ENCODE data around the gene TECRL. TPM values are rescaled to one million over a fixed set of nuclear protein-coding genes. Genes with fewer than 3 reads are reported as not detected.

The TECRL gene
- total and polyA plus RNA-seq, 10 donors, result 0.06 TPM; not detected in 9

- TF ChIP-seq POLR2A (IDR thresholded peaks at IDR 0.05) (no peak), CTCF (IDR thresholded peaks at IDR 0.05 in 8 of 11, conservative IDR thresholded peaks at IDR 0.05 in 3 of 11) (no peak), POLR2AphosphoS5 (IDR thresholded peaks at IDR 0.05) (no peak)
- H3K4me3 ChIP-seq, result no peak overlapping the region
- no peaks in the 10 kb centered on the region for H3K36me3 ChIP-seq
- WGBS, 5 donors, result 31 to 47% (median 44%) methylated on average over 1 of the region's 1 CpG
- no peak for DNase-seq
- H3K27ac ChIP-seq, result no peak overlapping the region
- intact Hi-C loops (cut with DNase I; ENCODE audit: low total_unique reads), result no loop called here
- no peaks in the 10 kb centered on the region for H3K4me1 ChIP-seq
- H3K9me3 ChIP-seq, result peaks cover 0 to 41% (median 23%) of the 10 kb centered on the region in 8 donors
- no peaks in the 10 kb centered on the region for H3K27me3 ChIP-seq (replicated peaks in 1 of 7)
These were observed 103.5 kb downstream of the TECRL start for GRCh38 chr4:64305565-64306254.

GRCh38 chr4:64272432-64272831, 136.8 kb downstream of the TECRL start:
- intact Hi-C loops (cut with DNase I; ENCODE audit: low total_unique reads), result no loop called here
- Histone ChIP-seq H3K4me1 (no peaks in the 10 kb centered on the region), H3K9me3 (peaks cover 0 to 15% (median 0%) of the 10 kb centered on the region in 8 donors), H3K27me3 (replicated peaks in 1 of 7) (no peaks in the 10 kb centered on the region), H3K27ac (no peak overlapping the region), H3K4me3 (no peak overlapping the region), H3K36me3 (no peaks in the 10 kb centered on the region)
- TF ChIP-seq CTCF (IDR thresholded peaks at IDR 0.05 in 8 of 11, conservative IDR thresholded peaks at IDR 0.05 in 3 of 11) (no peak), POLR2A (IDR thresholded peaks at IDR 0.05) (no peak), POLR2AphosphoS5 (IDR thresholded peaks at IDR 0.05) (no peak)
- DNase-seq, result peak; percentile 62
- WGBS, 5 donors, result 87 to 94% (median 91%) methylated on average over 14 of the region's 14 CpGs

- DNase-seq, result no peak
- H3K4me3 ChIP-seq, result no peak overlapping the region
- no peaks in the 10 kb centered on the region for H3K27me3 ChIP-seq (replicated peaks in 1 of 7)
- H3K9me3 ChIP-seq, result peaks cover 0 to 15% (median 2%) of the 10 kb centered on the region in 8 donors
- no peak overlapping the region for H3K27ac ChIP-seq
- 74 to 88% (median 79%) methylated on average over 9 of the region's 9 CpGs for WGBS, 5 donors
- no peaks in the 10 kb centered on the region for H3K36me3 ChIP-seq
- intact Hi-C loops (cut with DNase I; ENCODE audit: low total_unique reads), result no loop called here
- no peaks in the 10 kb centered on the region for H3K4me1 ChIP-seq
- TF ChIP-seq CTCF (IDR thresholded peaks at IDR 0.05 in 8 of 11, conservative IDR thresholded peaks at IDR 0.05 in 3 of 11), result no peak
- no peak for TF ChIP-seq POLR2A (IDR thresholded peaks at IDR 0.05)
- no peak for TF ChIP-seq POLR2AphosphoS5 (IDR thresholded peaks at IDR 0.05)
These were observed 137.6 kb downstream of the TECRL start for GRCh38 chr4:64271601-64272081.

DNA sequence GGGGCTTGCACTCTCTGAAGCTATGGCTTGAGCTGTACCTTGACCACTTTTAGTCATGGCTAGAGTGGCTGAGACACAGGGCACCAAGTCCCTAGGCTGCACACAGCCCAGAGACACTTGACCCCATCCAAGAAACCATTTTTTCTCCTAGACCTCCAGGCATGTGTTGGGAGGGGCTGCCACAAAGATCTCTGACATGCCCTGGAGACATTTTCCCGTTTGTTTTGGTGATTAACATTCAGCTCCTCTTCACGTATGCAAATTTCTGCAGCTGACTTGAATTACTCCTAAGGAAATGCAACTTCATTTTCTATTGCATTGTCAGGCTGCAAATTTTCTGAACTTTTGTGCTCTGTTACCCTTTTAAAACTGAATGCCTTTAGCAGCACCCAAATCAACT, 142.6 kb downstream of the TECRL start:
- DNase-seq, result no peak
- Histone ChIP-seq H3K9me3 (peaks cover 0 to 17% (median 7%) of the 10 kb centered on the region in 8 donors), H3K27me3 (replicated peaks in 1 of 7) (no peaks in the 10 kb centered on the region), H3K36me3 (no peaks in the 10 kb centered on the region), H3K4me3 (no peak overlapping the region), H3K27ac (no peak overlapping the region), H3K4me1 (no peaks in the 10 kb centered on the region)
- intact Hi-C loops (cut with DNase I; ENCODE audit: low total_unique reads), result no loop called here
- TF ChIP-seq POLR2AphosphoS5 (IDR thresholded peaks at IDR 0.05), result no peak
- TF ChIP-seq POLR2A (IDR thresholded peaks at IDR 0.05), result no peak
- TF ChIP-seq CTCF (IDR thresholded peaks at IDR 0.05 in 8 of 11, conservative IDR thresholded peaks at IDR 0.05 in 3 of 11), result no peak
- 65 to 77% (median 72%) methylated on average over 2 of the region's 2 CpGs for WGBS, 5 donors

Data from spleen (tissue), 11 donors.